Ovary (tissue), 3 donors: ENCODE measurements around the gene PTPRG.

ENCODE experiments used
- CTCF ChIP-seq, 3 donors: fragments of 450-650 bp in 2 of 3; fragments of 200-600 bp in 1 of 3; IDR thresholded peaks; one replicate each; pipeline versions ENCODE4 v1.5.1 to v1.8.0; 2016 to 2022; ENCODE audit warnings: antibody characterized with exemption in 3 of 3, mild to moderate bottlenecking in 1 of 3
- EP300 ChIP-seq: sonication (generic); formaldehyde crosslinking; IDR thresholded peaks from one replicate; pipeline ENCODE4 v1.6.1; 2017; ENCODE audit warnings: antibody characterized with exemption
- donor health status: DM: no; HTN: no; CAD: no.

GRCh38 chr3:62098646-62099365 is 537.4 kb downstream of the PTPRG start:
- no peak for TF ChIP-seq CTCF (IDR thresholded peaks at IDR 0.05)
- no peak for TF ChIP-seq EP300
